Myocyte (in vitro differentiated cells): Measurements from ENCODE around the gene CRYBA1. TPM values are rescaled to one million over a fixed set of nuclear protein-coding genes. Genes with fewer than 3 reads are reported as not detected.
A peak's percentile ranks its signal among the peaks of the same experiment; 100 is the strongest.
"Not testable (repeated sequence)": the region's sequence is repeated elsewhere in the genome, so short reads cannot be mapped to it uniquely, and the experiment has no call there.

ENCODE experiments used
- DNase-seq: peaks from one replicate; pipeline ENCODE4 v3.0.0-alpha.2; 2012; ENCODE audit warnings: low read depth
- polyA plus RNA-seq: library from polyadenylated mRNA; unstranded; fragments of >200 nt; gene quantifications from one replicate; pipeline ENCODE4 v1.2.1, GENCODE V29; 2012; ENCODE audit warnings: missing spikeins
- total RNA-seq: library from RNA; depleted of rRNA; stranded (reverse); fragments of >200 nt; gene quantifications from 2 replicates; pipeline ENCODE4 v1.2.3, GENCODE V29; 2014

CRYBA1 gene
- not detected in 2 replicates for total RNA-seq
- polyA plus RNA-seq, result not detected

- no peak for DNase-seq
Measured at GRCh38 chr17:29246628-29247027, at the start of gene CRYBA1. CRYBA1 (plus strand) TSS chr17:29246859; CDS start chr17:29246864, 5 bp downstream.

GRCh38 chr17:29197516-29198272 is 49.0 kb upstream of the CRYBA1 start:
- no peak for DNase-seq

- not testable (repeated sequence) for DNase-seq
Measured at GRCh38 chr17:29204068-29204804, 42.4 kb upstream of the CRYBA1 start.

- no peak for DNase-seq
Measured at GRCh38 chr17:29205047-29205446, 41.6 kb upstream of the CRYBA1 start.

- no peak for DNase-seq
Measured at GRCh38 chr17:29207975-29208374, 38.7 kb upstream of the CRYBA1 start.

- DNase-seq, result no peak
Measured at GRCh38 chr17:29209073-29209472, 37.6 kb upstream of the CRYBA1 start.

- no peak for DNase-seq
Measured at GRCh38 chr17:29210879-29211278, 35.8 kb upstream of the CRYBA1 start.

GRCh38 chr17:29212094-29212631 is 34.5 kb upstream of the CRYBA1 start:
- DNase-seq, result no peak

- no peak for DNase-seq
Measured at GRCh38 chr17:29212681-29213121, 34.0 kb upstream of the CRYBA1 start.

GRCh38 chr17:29214215-29215146 is 32.2 kb upstream of the CRYBA1 start:
- DNase-seq, result no peak

- DNase-seq, result no peak
Measured at GRCh38 chr17:29215174-29215573, 31.5 kb upstream of the CRYBA1 start.

- DNase-seq, result peak; percentile 28
Measured at GRCh38 chr17:29215717-29216116, 30.9 kb upstream of the CRYBA1 start.

GRCh38 chr17:29216181-29216580 is 30.5 kb upstream of the CRYBA1 start:
- DNase-seq, result no peak

- DNase-seq, result no peak
Measured at GRCh38 chr17:29216856-29217255, 29.8 kb upstream of the CRYBA1 start.

- DNase-seq, result peak; percentile 83
Measured at GRCh38 chr17:29219378-29220047, 27.1 kb upstream of the CRYBA1 start.

GRCh38 chr17:29221338-29221737 is 25.3 kb upstream of the CRYBA1 start:
- DNase-seq, result not testable (repeated sequence)

GRCh38 chr17:29225396-29225795 is 21.3 kb upstream of the CRYBA1 start:
- no peak for DNase-seq

GRCh38 chr17:29233301-29233700 is 13.4 kb upstream of the CRYBA1 start:
- no peak for DNase-seq

- not testable (repeated sequence) for DNase-seq
Measured at GRCh38 chr17:29234972-29235371, 11.7 kb upstream of the CRYBA1 start.

- no peak for DNase-seq
Measured at GRCh38 chr17:29235904-29236303, 10.8 kb upstream of the CRYBA1 start.
